ENCODE results near the gene CXCL9.
"Not testable (repeated sequence)": the region's sequence is repeated elsewhere in the genome, so short reads cannot be mapped to it uniquely, and the experiment has no call there.

DNA sequence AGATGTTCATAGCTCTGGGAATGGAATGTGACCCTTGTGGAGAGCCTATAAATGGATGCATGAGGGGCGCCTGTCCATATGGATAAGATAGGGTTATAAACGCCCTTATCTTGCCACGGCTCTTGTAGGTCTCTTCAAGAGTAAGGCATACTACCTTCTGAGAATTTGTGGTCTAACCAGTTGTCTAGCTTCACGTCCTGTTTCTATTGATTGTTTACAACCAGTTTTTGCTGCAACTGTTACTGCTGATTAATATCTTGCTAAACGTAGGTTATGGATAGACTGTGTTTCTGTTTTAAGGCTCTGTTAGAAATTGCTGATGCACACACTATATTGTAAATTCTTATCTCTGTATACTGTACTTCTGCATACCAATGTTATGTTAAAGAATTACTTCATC, 52.5 kb downstream of the CXCL9 start:
- not testable (repeated sequence) for TF ChIP-seq ZNF274 (IDR thresholded peaks at IDR 0.05; ENCODE audit: low read depth, low read length); YY1 (IDR thresholded peaks at IDR 0.05; ENCODE audit: insufficient read depth, insufficient read length)

All from NT2/D1 (cell line).